AG04449 (cell line): ENCODE measurements around the gene PRLH.

Experiments used
- CTCF ChIA-PET: fragments of 350-600 bp; formaldehyde crosslinking; extraction: SDS; loops from one replicate; lab custom pipeline; 2021; ENCODE audit warnings: antibody characterized with exemption; lab: Yijun Ruan, JAX
- POLR2A ChIA-PET: fragments of 400-600, 350-600 bp; formaldehyde crosslinking; extraction: SDS; loops from one replicate; lab custom pipeline; 2020; ENCODE audit warnings: antibody characterized with exemption, inconsistent platforms; lab: Yijun Ruan, JAX
- DNase-seq: peaks from one replicate; pipeline ENCODE4 v3.0.0-alpha.2; 2010; ENCODE audit warnings: low read depth, low spot score
- H3K4me3 ChIP-seq: 2 replicates; pipeline ENCODE4 v1.5.1; 2011; ENCODE audit warnings: low read depth, mild to moderate bottlenecking, control low read depth, low read length
- TF ChIP-seq, protein P1 (sequence below): IDR thresholded peaks from one replicate; pipeline ENCODE4 v1.5.1; 2011; ENCODE audit warnings: mild to moderate bottlenecking, moderate library complexity, low read length, control low read depth, inconsistent platforms; ENCODE audit not compliant: insufficient read depth; ENCODE audit errors: missing control alignments

The PRLH gene

DNA sequence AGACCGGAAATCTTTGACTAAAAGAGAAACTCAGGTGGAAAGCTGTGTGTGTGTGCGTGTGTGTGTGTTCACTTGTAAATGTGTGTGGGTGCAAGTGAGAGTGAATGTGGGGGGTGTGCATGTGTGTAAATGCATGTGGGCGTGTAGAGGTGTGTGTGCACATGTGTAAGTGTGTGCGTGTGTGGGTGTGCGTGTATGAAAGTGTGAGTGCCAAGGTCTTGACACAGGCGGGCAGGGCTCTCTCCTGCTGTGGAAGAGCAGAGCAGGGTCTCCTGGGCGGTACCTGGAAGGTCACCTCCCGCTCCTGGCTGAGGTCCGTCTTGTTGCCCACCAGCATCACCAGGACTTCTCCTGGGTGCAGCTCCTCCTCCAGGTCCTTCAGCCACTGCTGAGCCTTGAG lies 10.6 kb downstream of the PRLH start:
- CTCF ChIA-PET = interaction anchor here (0.9 to 13.6 kb wide), 6 partner anchors 9 to 169 kb away, joined by 3 to 291 read pairs (median 5); no protein-coding TSS in a partner anchor
- TF ChIP-seq, protein P1, sequence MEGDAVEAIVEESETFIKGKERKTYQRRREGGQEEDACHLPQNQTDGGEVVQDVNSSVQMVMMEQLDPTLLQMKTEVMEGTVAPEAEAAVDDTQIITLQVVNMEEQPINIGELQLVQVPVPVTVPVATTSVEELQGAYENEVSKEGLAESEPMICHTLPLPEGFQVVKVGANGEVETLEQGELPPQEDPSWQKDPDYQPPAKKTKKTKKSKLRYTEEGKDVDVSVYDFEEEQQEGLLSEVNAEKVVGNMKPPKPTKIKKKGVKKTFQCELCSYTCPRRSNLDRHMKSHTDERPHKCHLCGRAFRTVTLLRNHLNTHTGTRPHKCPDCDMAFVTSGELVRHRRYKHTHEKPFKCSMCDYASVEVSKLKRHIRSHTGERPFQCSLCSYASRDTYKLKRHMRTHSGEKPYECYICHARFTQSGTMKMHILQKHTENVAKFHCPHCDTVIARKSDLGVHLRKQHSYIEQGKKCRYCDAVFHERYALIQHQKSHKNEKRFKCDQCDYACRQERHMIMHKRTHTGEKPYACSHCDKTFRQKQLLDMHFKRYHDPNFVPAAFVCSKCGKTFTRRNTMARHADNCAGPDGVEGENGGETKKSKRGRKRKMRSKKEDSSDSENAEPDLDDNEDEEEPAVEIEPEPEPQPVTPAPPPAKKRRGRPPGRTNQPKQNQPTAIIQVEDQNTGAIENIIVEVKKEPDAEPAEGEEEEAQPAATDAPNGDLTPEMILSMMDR = no peak
- POLR2A ChIA-PET = no interaction called here
- no peak overlapping the region for H3K4me3 ChIP-seq
- DNase-seq = no peak

DNA sequence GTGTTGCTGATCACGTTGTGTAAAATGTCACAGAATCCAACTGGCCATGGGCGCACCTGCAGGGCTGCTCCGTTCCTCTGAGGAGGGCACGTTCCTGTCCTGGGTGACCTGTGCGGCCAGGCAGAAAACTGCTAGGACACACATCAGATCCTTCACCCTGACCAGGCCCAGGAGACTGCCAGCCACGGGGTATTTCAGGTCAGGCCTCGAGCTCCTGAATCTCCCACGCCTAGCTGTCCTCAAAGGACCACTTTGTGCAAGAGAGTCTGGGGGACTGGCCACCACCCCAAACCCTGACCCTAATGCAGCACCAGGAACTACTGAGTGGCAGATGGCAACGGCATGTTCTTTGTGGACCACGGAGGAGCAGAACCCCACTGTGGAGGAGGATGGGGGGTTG lies 11.1 kb downstream of the PRLH start:
- H3K4me3 ChIP-seq = no peak overlapping the region
- no peak for DNase-seq
- ChIA-PET CTCF (interaction anchor here (0.9 to 13.6 kb wide), 4 partner anchors 60 to 169 kb away, joined by 3 to 291 read pairs (median 100); no protein-coding TSS in a partner anchor), POLR2A (no interaction called here)
- TF ChIP-seq, protein P1 = no peak

- no peak overlapping the region for H3K4me3 ChIP-seq
- TF ChIP-seq, protein P1 = no peak
- POLR2A ChIA-PET = no interaction called here
- DNase-seq = no peak
- CTCF ChIA-PET = interaction anchor here (1.7 to 13.6 kb wide), 3 partner anchors 67 to 168 kb away, joined by 4 to 291 read pairs (median 197); no protein-coding TSS in a partner anchor
These were observed 11.8 kb downstream of the PRLH start for GRCh38 chr2:237577956-237578870.

GRCh38 chr2:237581326-237581725 lies 15.0 kb downstream of the PRLH start:
- CTCF ChIA-PET = interaction anchor here (0.6 to 13.6 kb wide), 22 partner anchors 9 to 682 kb away, joined by 3 to 197 read pairs (median 5); partner anchors contain the start of gene RAB17

DNA sequence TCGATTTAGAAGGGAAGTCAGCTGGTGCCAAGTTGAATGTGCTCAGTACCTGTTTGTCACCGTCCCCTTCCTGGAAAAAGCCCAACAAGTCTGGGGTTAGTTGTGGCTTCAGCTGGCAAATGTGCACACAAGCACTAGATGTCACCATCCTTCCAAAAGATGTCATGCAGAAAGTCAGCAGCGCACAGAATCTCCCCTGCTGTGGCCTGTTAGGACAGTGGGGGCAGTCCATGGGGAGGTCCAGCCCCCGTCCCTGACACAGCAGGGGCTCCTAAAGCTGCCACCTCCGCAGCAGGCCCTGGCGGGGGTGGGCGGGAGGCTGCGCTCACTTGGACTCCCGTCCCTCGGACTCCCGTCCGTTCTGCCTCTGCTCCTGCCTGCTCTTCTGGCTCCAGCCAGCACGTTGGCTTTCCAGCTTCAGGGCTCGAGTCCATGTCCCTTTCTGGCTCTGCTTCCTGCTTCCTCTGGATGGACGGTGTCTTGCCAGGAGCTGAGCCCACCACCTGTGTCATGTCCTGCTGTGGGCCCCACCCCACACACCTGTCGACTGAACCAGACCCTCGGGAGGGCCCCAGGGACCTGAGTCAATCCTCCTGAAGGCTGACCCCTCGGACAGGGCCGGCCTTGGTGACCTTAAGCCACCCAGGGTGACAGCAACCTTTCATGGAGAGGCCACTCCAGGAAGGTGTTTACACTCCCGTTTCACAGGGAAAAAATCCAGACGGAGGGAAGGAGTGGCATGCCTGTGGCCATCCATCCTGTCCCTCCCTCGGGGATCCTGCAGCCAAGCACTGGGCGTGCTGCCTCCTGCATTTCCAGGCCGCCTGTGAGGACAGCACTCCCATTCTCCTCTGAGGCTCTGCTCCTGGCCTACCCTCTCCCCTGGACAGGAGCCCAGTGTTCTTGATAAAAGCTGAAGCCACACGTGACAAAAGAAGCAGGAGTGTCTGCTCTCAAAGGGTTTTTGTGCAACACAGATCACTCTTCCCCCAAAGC lies 15.7 kb downstream of the PRLH start:
- H3K4me3 ChIP-seq = no peak overlapping the region
- peak; percentile 7 for DNase-seq
- ChIA-PET POLR2A (no interaction called here), CTCF (interaction anchor here (0.8 to 13.6 kb wide), 23 partner anchors 10 to 682 kb away, joined by 3 to 197 read pairs (median 5); partner anchors contain the start of gene RAB17)
- TF ChIP-seq, protein P1 = peak; percentile 51

More at GRCh38 chr2:237581326-237581725, 15.0 kb downstream of the PRLH start:
- DNase-seq = no peak
- no peak overlapping the region for H3K4me3 ChIP-seq
- POLR2A ChIA-PET = no interaction called here
- TF ChIP-seq, protein P1 = no peak
